Esophagus squamous epithelium (tissue), 5 donors: ENCODE data around the gene RBM34. TPM values are rescaled to one million over a fixed set of nuclear protein-coding genes. Genes with fewer than 3 reads are reported as not detected.

ENCODE experiments used
- DNase-seq: peaks from one replicate; lab custom pipeline; 2025; lab: John Stamatoyannopoulos, UW
- H3K27ac ChIP-seq, 4 donors: fragments of 200-600 bp; sonication (generic); one replicate each; pipeline ENCODE4 v1.5.1; 2016 to 2019; ENCODE audit warnings: mild to moderate bottlenecking in 1 of 4
- H3K27me3 ChIP-seq, 4 donors: fragments of 200-600 bp; sonication (generic); 1 replicate in 3 of 4; 2 replicates in 1 of 4; pipeline versions ENCODE4 v1.5.1 to v1.6.0; 2017 to 2021; ENCODE audit warnings: antibody characterized with exemption in 1 of 4
- H3K36me3 ChIP-seq, 3 donors: fragments of 200-600 bp; sonication (generic); one replicate each; pipeline ENCODE4 v1.5.1; 2016 to 2019
- H3K4me1 ChIP-seq, 3 donors: fragments of 200-600 bp; sonication (generic); one replicate each; pipeline ENCODE4 v1.5.1; 2017 to 2019
- H3K4me3 ChIP-seq, 4 donors: fragments of 200-600 bp; sonication (generic); 1 replicate in 3 of 4; 2 replicates in 1 of 4; pipeline ENCODE4 v1.5.1; 2016 to 2019; ENCODE audit warnings: mild to moderate bottlenecking in 2 of 4, moderate library complexity in 1 of 4
- H3K9me3 ChIP-seq, 3 donors: fragments of 200-600 bp; sonication (generic); one replicate each; pipeline ENCODE4 v1.5.1; 2016 to 2019
- CTCF ChIP-seq, 6 experiments: fragments of 450-650 bp in 4 of 6; fragments of 200-600 bp in 2 of 6; sonication (generic) in 2 of 6; IDR thresholded peaks; one replicate each; pipeline ENCODE4 v1.5.1; 2016 to 2019; ENCODE audit warnings: antibody characterized with exemption in 6 of 6, mild to moderate bottlenecking in 4 of 6, moderate library complexity in 4 of 6
- POLR2A ChIP-seq, 4 donors: fragments of 450-650 bp; IDR thresholded peaks; one replicate each; pipeline ENCODE4 v1.6.1; 2017; ENCODE audit warnings: antibody characterized with exemption in 4 of 4, mild to moderate bottlenecking in 4 of 4, moderate library complexity in 3 of 4
- WGBS, 2 donors: methylation state at CpG; one replicate each; pipeline ENCODE4 v1.1.5; 2018; 5-methylcytosine and 5-hydroxymethylcytosine counted together
- intact Hi-C: fragments of 100-400 bp; cut with DNase I; formaldehyde crosslinking; loops from one replicate; pipeline ENCODE4 v1.15.0; 2022
- total RNA-seq, 4 donors: library from RNA; depleted of rRNA; stranded (reverse); fragments of >200 nt; gene quantifications; one replicate each; pipeline ENCODE4 v1.1.0, GENCODE V29; 2016
- donor health status: DM: yes; HTN: yes; CAD: no.

RBM34 gene
- total RNA-seq, 4 donors from 2014 or later = 38.8 to 54.2 (median 40.5) TPM

- Histone ChIP-seq H3K9me3 (no peaks in the 10 kb centered on the region), H3K27ac (no peak overlapping the region), H3K27me3 (no peaks in the 10 kb centered on the region), H3K36me3 (peaks cover 0 to 77% (median 27%) of the 10 kb centered on the region in 3 donors), H3K4me3 (no peak overlapping the region), H3K4me1 (peaks cover 6 to 48% (median 10%) of the 10 kb centered on the region in 3 donors)
- no peak for DNase-seq
- TF ChIP-seq CTCF (IDR thresholded peaks at IDR 0.05) = no peak
- TF ChIP-seq POLR2A (IDR thresholded peaks at IDR 0.05) = no peak
- 75 to 78% methylated on average over 4 of the region's 4 CpGs for WGBS, 2 donors
- intact Hi-C loops = no loop called here
Observed at GRCh38 chr1:235156740-235157139, 4.3 kb downstream of the RBM34 start.

- Histone ChIP-seq H3K9me3 (no peaks in the 10 kb centered on the region), H3K27ac (no peak overlapping the region), H3K36me3 (peaks cover 0 to 82% (median 29%) of the 10 kb centered on the region in 3 donors), H3K27me3 (no peaks in the 10 kb centered on the region), H3K4me1 (peaks cover 5 to 47% (median 8%) of the 10 kb centered on the region in 3 donors), H3K4me3 (no peak overlapping the region)
- 88 to 91% methylated on average over 3 of the region's 3 CpGs for WGBS, 2 donors
- no peak for DNase-seq
- intact Hi-C loops = no loop called here
- TF ChIP-seq POLR2A (IDR thresholded peaks at IDR 0.05) (no peak), CTCF (IDR thresholded peaks at IDR 0.05) (no peak)
Observed at GRCh38 chr1:235156265-235156664, 4.8 kb downstream of the RBM34 start.

- DNase-seq = no peak
- intact Hi-C loops = no loop called here
- TF ChIP-seq CTCF (IDR thresholded peaks at IDR 0.05) (no peak), POLR2A (IDR thresholded peaks at IDR 0.05) (no peak)
- no peak overlapping the region for H3K27ac ChIP-seq
- H3K9me3 ChIP-seq = no peaks in the 10 kb centered on the region
- H3K36me3 ChIP-seq = peaks cover 0 to 99% (median 36%) of the 10 kb centered on the region in 3 donors
- no peak overlapping the region for H3K4me3 ChIP-seq
- no peaks in the 10 kb centered on the region for H3K27me3 ChIP-seq
- peaks cover 0 to 24% (median 0%) of the 10 kb centered on the region in 3 donors for H3K4me1 ChIP-seq
Observed at GRCh38 chr1:235152235-235152634, 8.8 kb downstream of the RBM34 start.

GRCh38 chr1:235151033-235151432, 10.0 kb downstream of the RBM34 start:
- intact Hi-C loops = no loop called here
- Histone ChIP-seq H3K27ac (no peak overlapping the region), H3K4me1 (peaks cover 0 to 12% (median 0%) of the 10 kb centered on the region in 3 donors), H3K27me3 (no peaks in the 10 kb centered on the region), H3K4me3 (no peak overlapping the region), H3K36me3 (peaks cover 0 to 99% (median 36%) of the 10 kb centered on the region in 3 donors), H3K9me3 (no peaks in the 10 kb centered on the region)
- no peak for DNase-seq
- WGBS, 2 donors = 57 to 58% methylated on average over 2 of the region's 2 CpGs
- TF ChIP-seq POLR2A (IDR thresholded peaks at IDR 0.05) (no peak), CTCF (IDR thresholded peaks at IDR 0.05) (no peak)

- 87 to 91% methylated on average over 5 to 9 of the region's 9 CpGs for WGBS, 2 donors
- peaks cover 0 to 100% (median 42%) of the 10 kb centered on the region in 3 donors for H3K36me3 ChIP-seq
- TF ChIP-seq POLR2A (IDR thresholded peaks at IDR 0.05) = no peak
- H3K9me3 ChIP-seq = no peaks in the 10 kb centered on the region
- intact Hi-C loops = no loop called here
- no peak for DNase-seq
- H3K27me3 ChIP-seq = no peaks in the 10 kb centered on the region
- H3K27ac ChIP-seq = no peak overlapping the region
- no peak overlapping the region for H3K4me3 ChIP-seq
- peaks cover 0 to 11% (median 0%) of the 10 kb centered on the region in 3 donors for H3K4me1 ChIP-seq
Observed at GRCh38 chr1:235149824-235150223, 11.2 kb downstream of the RBM34 start.

GRCh38 chr1:235147269-235147668, 13.8 kb downstream of the RBM34 start:
- Histone ChIP-seq H3K27me3 (no peaks in the 10 kb centered on the region), H3K9me3 (no peaks in the 10 kb centered on the region), H3K4me3 (no peak overlapping the region), H3K4me1 (peaks cover 0 to 11% (median 0%) of the 10 kb centered on the region in 3 donors), H3K27ac (no peak overlapping the region), H3K36me3 (peaks cover 0 to 100% (median 36%) of the 10 kb centered on the region in 3 donors)
- 84 to 91% methylated on average over 4 of the region's 4 CpGs for WGBS, 2 donors
- intact Hi-C loops = no loop called here
- no peak for DNase-seq
- TF ChIP-seq CTCF (IDR thresholded peaks at IDR 0.05) (no peak), POLR2A (IDR thresholded peaks at IDR 0.05) (no peak)
